Thoracic aorta (tissue), 2 donors: ENCODE data around the gene DEPDC5. TPM values are rescaled to one million over a fixed set of nuclear protein-coding genes. Genes with fewer than 3 reads are reported as not detected.
"Not testable (repeated sequence)": the region's sequence is repeated elsewhere in the genome, so short reads cannot be mapped to it uniquely, and the experiment has no call there.

Experiments
- ATAC-seq: fragments of 150-250 bp; one replicate; pipeline ENCODE4 v1.8.0; 2017; ENCODE audit warnings: low read depth; ENCODE audit not compliant: insufficient number of reproducible peaks, low FRiP score
- DNase-seq: peaks from one replicate; pipeline ENCODE4 v3.0.0-alpha.2; 2020; ENCODE audit warnings: low spot score
- H3K27ac ChIP-seq, 2 donors: fragments of 200-600 bp; sonication (generic); 1 replicate in 1 of 2; 2 replicates in 1 of 2; pipeline ENCODE4 v1.5.1; 2016; ENCODE audit warnings: mild to moderate bottlenecking in 2 of 2, moderate library complexity in 2 of 2
- H3K27me3 ChIP-seq: fragments of 200-600 bp; sonication (generic); replicated peaks from 2 replicates; pipeline ENCODE4 v1.6.0; 2016; ENCODE audit warnings: mild to moderate bottlenecking; ENCODE audit not compliant: insufficient read depth
- H3K36me3 ChIP-seq: fragments of 200-600 bp; sonication (generic); one replicate; pipeline ENCODE4 v1.5.1; 2016
- H3K4me1 ChIP-seq, 2 donors: fragments of 200-600 bp; sonication (generic); 1 replicate in 1 of 2; 2 replicates in 1 of 2; pipeline versions ENCODE4 v1.5.1 to v1.6.0; 2016; ENCODE audit warnings: low read depth in 2 of 2, mild to moderate bottlenecking in 1 of 2; ENCODE audit not compliant: control insufficient read depth in 1 of 2
- H3K4me3 ChIP-seq: fragments of 200-600 bp; sonication (generic); 2 replicates; pipeline ENCODE4 v1.5.1; 2016; ENCODE audit warnings: mild to moderate bottlenecking
- H3K9me3 ChIP-seq: fragments of 200-600 bp; sonication (generic); 2 replicates; pipeline ENCODE4 v1.5.1; 2016
- total RNA-seq, 2 donors: library from RNA; depleted of rRNA; stranded (reverse); fragments of >200 nt; gene quantifications; one replicate each; pipeline versions ENCODE4 v1.1.0 to v1.2.3, GENCODE V29; 2016
- TF ChIP-seq, protein P1 (sequence below): fragments of 200-600 bp; sonication (generic); IDR thresholded peaks from one replicate; pipeline ENCODE4 v1.5.1; 2019; ENCODE audit warnings: antibody characterized with exemption

DEPDC5 gene
- total RNA-seq, 2 donors from 2014 or later, result 31.3 to 52.7 TPM

GRCh38 chr22:31814942-31815341, 61.1 kb downstream of the DEPDC5 start:
- Histone ChIP-seq H3K9me3 (no peaks in the 10 kb centered on the region), H3K27me3 (no peaks in the 10 kb centered on the region), H3K4me3 (no peak overlapping the region), H3K27ac (no peak overlapping the region), H3K4me1 (no peaks in the 10 kb centered on the region), H3K36me3 (peaks cover 72% of the 10 kb centered on the region)
- TF ChIP-seq, protein P1, sequence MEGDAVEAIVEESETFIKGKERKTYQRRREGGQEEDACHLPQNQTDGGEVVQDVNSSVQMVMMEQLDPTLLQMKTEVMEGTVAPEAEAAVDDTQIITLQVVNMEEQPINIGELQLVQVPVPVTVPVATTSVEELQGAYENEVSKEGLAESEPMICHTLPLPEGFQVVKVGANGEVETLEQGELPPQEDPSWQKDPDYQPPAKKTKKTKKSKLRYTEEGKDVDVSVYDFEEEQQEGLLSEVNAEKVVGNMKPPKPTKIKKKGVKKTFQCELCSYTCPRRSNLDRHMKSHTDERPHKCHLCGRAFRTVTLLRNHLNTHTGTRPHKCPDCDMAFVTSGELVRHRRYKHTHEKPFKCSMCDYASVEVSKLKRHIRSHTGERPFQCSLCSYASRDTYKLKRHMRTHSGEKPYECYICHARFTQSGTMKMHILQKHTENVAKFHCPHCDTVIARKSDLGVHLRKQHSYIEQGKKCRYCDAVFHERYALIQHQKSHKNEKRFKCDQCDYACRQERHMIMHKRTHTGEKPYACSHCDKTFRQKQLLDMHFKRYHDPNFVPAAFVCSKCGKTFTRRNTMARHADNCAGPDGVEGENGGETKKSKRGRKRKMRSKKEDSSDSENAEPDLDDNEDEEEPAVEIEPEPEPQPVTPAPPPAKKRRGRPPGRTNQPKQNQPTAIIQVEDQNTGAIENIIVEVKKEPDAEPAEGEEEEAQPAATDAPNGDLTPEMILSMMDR, result no peak
- no peak for ATAC-seq
- no peak for DNase-seq

- not testable (repeated sequence) for DNase-seq, H3K4me1 ChIP-seq, ATAC-seq, H3K27me3 ChIP-seq, H3K27ac ChIP-seq, H3K4me3 ChIP-seq, H3K9me3 ChIP-seq
- H3K36me3 ChIP-seq, result peaks cover 68% of the 10 kb centered on the region
These were observed 61.6 kb downstream of the DEPDC5 start for GRCh38 chr22:31815383-31815814.

DNA sequence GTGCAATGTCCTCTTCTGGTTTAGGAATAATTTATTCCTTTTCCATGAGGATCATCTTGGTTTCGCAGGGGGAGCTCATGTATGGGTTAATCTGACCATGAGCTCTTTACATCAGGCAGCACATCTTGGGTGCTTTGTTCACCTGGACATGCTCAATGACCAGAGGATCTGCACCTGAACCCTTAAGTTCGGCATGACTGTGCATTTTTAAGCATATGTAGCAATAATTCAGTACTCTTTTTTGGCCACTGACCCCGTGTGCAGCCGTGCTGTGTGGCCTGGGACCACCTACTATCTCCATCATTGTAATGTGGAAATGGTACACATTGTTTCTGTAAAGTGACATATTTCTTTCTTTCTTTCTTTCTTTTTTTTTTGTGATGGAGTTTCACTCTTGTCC, 62.9 kb downstream of the DEPDC5 start:
- no peaks in the 10 kb centered on the region for H3K9me3 ChIP-seq
- no peak overlapping the region for H3K4me3 ChIP-seq
- TF ChIP-seq, protein P1, result no peak
- DNase-seq (no peak), ATAC-seq (no peak)
- no peaks in the 10 kb centered on the region for H3K4me1 ChIP-seq
- no peaks in the 10 kb centered on the region for H3K27me3 ChIP-seq
- H3K36me3 ChIP-seq, result peaks cover 74% of the 10 kb centered on the region
- H3K27ac ChIP-seq, result no peak overlapping the region

GRCh38 chr22:31818481-31819392, 64.9 kb downstream of the DEPDC5 start:
- no peaks in the 10 kb centered on the region for H3K4me1 ChIP-seq
- no peaks in the 10 kb centered on the region for H3K27me3 ChIP-seq
- H3K27ac ChIP-seq, result no peak overlapping the region
- DNase-seq (no peak), ATAC-seq (no peak)
- TF ChIP-seq, protein P1, result no peak
- H3K4me3 ChIP-seq, result no peak overlapping the region
- H3K9me3 ChIP-seq, result no peaks in the 10 kb centered on the region
- H3K36me3 ChIP-seq, result peaks cover 76% of the 10 kb centered on the region

DNA sequence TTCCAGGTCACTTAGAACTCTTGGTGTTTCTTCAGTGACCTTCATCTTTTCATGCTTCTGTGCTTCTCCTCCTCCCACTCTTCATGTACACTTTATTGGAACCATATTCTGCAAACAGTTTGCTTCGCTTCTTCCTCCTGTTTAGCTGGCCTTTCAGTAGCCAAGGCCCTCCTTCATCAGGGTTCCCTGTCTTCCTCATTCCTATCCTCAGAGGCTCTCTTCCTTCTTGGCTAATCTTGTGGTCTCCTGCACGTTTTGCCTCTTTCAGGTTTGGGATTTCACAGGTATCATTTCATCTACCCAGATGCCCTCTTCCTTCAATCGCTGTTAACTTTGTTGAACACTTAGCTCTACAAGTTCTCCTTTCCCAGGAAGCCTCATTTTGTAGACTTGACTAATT, 66.8 kb downstream of the DEPDC5 start:
- Histone ChIP-seq H3K27ac (no peak overlapping the region), H3K4me1 (no peaks in the 10 kb centered on the region), H3K9me3 (no peaks in the 10 kb centered on the region), H3K4me3 (no peak overlapping the region), H3K27me3 (no peaks in the 10 kb centered on the region), H3K36me3 (peaks cover 68% of the 10 kb centered on the region)
- TF ChIP-seq, protein P1, result no peak
- DNase-seq (no peak), ATAC-seq (no peak)
